TTC549 (cell line): ENCODE measurements around the gene DNAL1.

Source experiments
- FAIRE-seq: peaks from 2 replicates; lab custom pipeline; 2012; peaks lifted over from hg19 to GRCh38; lab: Jason Lieb, UNC

Gene DNAL1

GRCh38 chr14:73725116-73726024, 80.6 kb downstream of the DNAL1 start:
- no peak for FAIRE-seq

- no peak for FAIRE-seq
Observed at GRCh38 chr14:73726025-73726961, 81.5 kb downstream of the DNAL1 start.

GRCh38 chr14:73727166-73727565, 82.4 kb downstream of the DNAL1 start:
- FAIRE-seq = no peak

GRCh38 chr14:73728717-73729330, 84.0 kb downstream of the DNAL1 start:
- no peak for FAIRE-seq

GRCh38 chr14:73729556-73730265, 84.9 kb downstream of the DNAL1 start:
- FAIRE-seq = no peak

- FAIRE-seq = no peak
Observed at GRCh38 chr14:73731111-73731510, 86.3 kb downstream of the DNAL1 start.

GRCh38 chr14:73732006-73732405, 87.2 kb downstream of the DNAL1 start:
- FAIRE-seq = no peak

- no peak for FAIRE-seq
Observed at GRCh38 chr14:73736842-73737241, 92.1 kb downstream of the DNAL1 start.

- no peak for FAIRE-seq
Observed at GRCh38 chr14:73738518-73739173, 93.9 kb downstream of the DNAL1 start.

GRCh38 chr14:73739174-73739898, 94.5 kb downstream of the DNAL1 start:
- FAIRE-seq = no peak

- FAIRE-seq = no peak
Observed at GRCh38 chr14:73739899-73740617, 95.3 kb downstream of the DNAL1 start.

- no peak for FAIRE-seq
Observed at GRCh38 chr14:73740618-73741326, 96.0 kb downstream of the DNAL1 start.

- FAIRE-seq = no peak
Observed at GRCh38 chr14:73741386-73741875, 96.6 kb downstream of the DNAL1 start.

- FAIRE-seq = no peak
Observed at GRCh38 chr14:73741876-73742519, 97.2 kb downstream of the DNAL1 start.

- no peak for FAIRE-seq
Observed at GRCh38 chr14:73742520-73743238, 97.9 kb downstream of the DNAL1 start.

GRCh38 chr14:73743431-73743931, 98.7 kb downstream of the DNAL1 start:
- no peak for FAIRE-seq

- FAIRE-seq = no peak
Observed at GRCh38 chr14:73744175-73744867, 99.5 kb downstream of the DNAL1 start.
